NCI-H2196 treated with DMSO at 0.1 percent for 48 hours (cell line): ENCODE data around the gene ASNSD1.
"Not testable (repeated sequence)": the region's sequence is repeated elsewhere in the genome, so short reads cannot be mapped to it uniquely, and the experiment has no call there.

Experiments used
- DNase-seq: peaks from one replicate; lab custom pipeline; 2025; ENCODE audit not compliant: unreplicated experiment; lab: John Stamatoyannopoulos, UW

Gene ASNSD1

DNA sequence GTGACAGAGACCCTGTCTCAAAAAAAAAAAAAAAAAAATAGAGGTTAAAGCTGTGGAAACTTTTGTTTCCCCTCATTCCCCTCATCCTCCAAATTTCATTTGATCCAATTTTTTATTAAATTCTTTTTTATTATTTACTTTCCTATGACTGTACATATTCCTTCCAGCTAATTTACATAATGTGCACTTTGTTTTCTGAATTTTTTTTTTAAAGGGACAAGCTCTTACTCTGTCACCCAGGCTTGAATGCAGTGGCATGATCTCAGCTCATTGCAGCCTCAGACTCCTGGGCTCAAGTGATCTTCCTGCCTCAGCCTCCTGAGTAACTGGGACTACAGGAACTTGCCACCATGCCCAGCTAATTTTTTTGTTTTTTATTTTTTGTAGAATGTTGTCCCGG lies 23.6 kb downstream of the ASNSD1 start:
- DNase-seq = no peak

GRCh38 chr2:189685540-189686229 lies 24.4 kb downstream of the ASNSD1 start:
- DNase-seq = no peak

- not testable (repeated sequence) for DNase-seq
Measured at GRCh38 chr2:189687796-189688195, 26.5 kb downstream of the ASNSD1 start.

- DNase-seq = no peak
Measured at GRCh38 chr2:189696223-189696622, 35.0 kb downstream of the ASNSD1 start.

DNA sequence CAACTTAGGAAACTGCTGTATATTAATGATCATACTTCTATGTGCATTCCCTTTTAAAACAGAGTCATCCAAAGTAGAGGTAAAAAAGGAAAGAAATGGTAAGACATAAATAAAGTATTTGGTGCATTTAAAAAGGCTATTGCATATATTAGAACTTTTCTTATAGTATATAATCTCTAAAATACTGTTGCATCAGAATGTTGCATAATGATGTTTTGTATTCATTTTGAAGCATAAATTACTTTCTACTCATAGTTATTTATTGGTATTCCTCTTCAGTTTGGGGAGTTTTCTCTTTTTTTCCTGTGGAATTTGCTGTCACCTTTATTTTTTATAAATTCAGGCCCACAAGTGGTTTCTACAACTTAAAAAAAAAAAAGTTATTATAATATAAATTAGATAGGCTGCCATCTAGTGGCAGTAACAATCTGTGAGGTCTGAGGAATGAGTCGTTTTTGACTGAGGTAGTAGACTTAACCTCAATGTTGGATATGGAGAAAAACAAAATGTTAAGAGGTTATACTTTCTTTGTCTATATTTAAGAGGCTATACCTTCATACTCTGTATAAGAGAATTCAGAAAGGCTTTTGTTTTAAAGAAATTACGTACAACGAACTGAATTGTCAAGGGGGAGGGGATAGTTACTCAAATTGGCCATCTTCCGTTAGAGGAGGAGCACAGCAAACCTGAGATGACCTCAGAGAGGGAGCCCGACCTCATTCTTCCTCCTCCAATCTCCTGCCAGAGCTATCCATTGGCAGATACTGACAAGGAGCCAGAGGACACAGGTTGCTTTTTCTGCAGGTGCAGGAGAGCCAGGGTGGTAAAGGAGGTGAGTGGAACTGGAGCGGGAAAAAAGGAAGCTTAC lies 37.0 kb downstream of the ASNSD1 start:
- peak; percentile 37 for DNase-seq

GRCh38 chr2:189700681-189701080 lies 39.4 kb downstream of the ASNSD1 start:
- no peak for DNase-seq

- no peak for DNase-seq
Measured at GRCh38 chr2:189702071-189702470, 40.8 kb downstream of the ASNSD1 start.

DNA sequence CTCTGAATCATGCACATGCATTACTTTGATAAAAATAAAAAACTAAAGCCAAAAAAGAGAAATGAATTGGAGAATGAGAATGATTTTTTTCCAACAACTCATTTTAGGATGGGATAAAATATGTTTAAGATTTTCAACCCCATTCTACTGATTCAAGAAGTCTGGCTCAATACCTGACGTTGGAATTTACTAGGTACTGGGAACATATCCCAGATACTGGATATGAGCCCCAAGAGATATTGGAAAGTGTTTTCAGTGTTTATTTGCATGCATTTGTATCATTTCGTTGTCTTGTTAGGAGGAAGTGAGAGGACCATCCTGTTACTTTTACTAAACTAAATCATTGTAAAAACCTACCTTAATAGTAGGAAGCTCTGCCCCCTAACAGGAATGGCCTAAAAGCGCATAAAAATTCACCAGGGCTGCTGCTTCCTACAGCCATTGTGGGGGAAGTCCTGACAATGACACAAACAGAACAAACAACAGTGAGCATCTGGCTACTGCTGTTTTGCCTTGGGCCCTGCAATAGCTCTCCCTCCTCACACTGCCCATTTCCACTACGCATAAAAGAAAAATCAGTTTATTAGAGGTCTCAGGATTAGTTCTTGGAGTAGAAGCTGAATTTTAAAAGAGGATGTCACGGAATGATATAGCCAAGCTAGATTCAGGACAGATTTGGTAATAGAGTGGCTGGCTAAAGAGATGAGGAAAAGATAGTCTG lies 48.4 kb downstream of the ASNSD1 start:
- DNase-seq = no peak

- not testable (repeated sequence) for DNase-seq
Measured at GRCh38 chr2:189717593-189717992, 56.3 kb downstream of the ASNSD1 start.

DNA sequence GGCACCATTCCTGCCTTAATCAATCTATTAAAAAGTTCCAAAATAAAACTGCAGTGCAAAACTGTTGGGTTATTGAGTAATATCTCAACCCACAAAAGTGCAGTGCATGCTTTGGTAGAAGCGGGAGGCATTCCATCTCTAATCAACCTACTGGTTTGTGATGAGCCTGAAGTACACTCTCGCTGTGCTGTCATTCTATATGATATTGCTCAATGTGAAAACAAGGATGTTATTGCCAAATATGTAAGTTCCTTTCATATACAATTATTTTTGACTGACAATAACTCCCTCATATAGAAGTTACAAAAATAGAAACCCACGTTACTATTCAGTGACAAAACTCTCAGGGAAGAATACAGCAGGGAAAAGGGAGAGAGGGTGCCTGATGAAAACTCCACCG lies 58.3 kb downstream of the ASNSD1 start:
- DNase-seq = no peak
